ENCODE measurements around the gene DGKD.

DGKD gene

GRCh38 chr2:233349005-233349998, 5.0 kb upstream of the DGKD start:
- H3K9ac ChIP-seq (ENCODE audit: insufficient read length, low read depth), result no peak overlapping the region
- no peaks in the 10 kb centered on the region for H3K36me3 ChIP-seq (ENCODE audit: insufficient read depth, insufficient read length, low read length)
- no peaks in the 10 kb centered on the region for H3K9me3 ChIP-seq (ENCODE audit: insufficient read depth, low read length)
- no peak for TF ChIP-seq ZNF274 (IDR thresholded peaks at IDR 0.05; ENCODE audit: low read depth, low read length)
- no peak for TF ChIP-seq YY1 (IDR thresholded peaks at IDR 0.05; ENCODE audit: insufficient read depth, insufficient read length)
- no peak for TF ChIP-seq SUZ12 (IDR thresholded peaks at IDR 0.05; ENCODE audit: extremely low read depth, insufficient read depth, insufficient read length)
- no peak for DNase-seq (ENCODE audit: low read depth, low spot score)
- peaks cover 14% of the 10 kb centered on the region for H3K4me1 ChIP-seq (ENCODE audit: insufficient read depth, insufficient read length)
- no peak overlapping the region for H3K4me3 ChIP-seq (ENCODE audit: insufficient read length, low read depth)
- peaks cover 67% of the 10 kb centered on the region for H3K27me3 ChIP-seq (ENCODE audit: insufficient read depth, insufficient read length)

DNA sequence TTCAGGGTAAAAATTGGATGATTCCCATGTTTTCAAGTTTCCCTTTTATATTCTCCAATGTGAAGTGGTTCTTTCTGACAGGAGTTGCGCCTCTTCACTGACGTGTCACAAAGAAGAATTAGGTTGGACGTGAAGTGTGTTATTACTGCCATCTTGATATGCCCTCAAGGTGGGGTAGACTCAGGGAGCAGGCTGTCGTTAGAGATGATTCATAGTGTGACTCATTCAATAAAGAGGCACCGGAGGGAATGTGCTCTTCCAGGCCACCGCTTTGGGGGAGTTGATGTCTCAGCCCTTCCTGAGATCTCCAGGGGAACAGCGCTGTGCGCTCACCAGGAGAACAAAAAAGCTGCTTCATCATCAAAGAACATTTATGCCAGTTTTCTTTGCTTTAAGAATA, 3.6 kb upstream of the DGKD start:
- Histone ChIP-seq H3K9ac (ENCODE audit: insufficient read length, low read depth) (no peak overlapping the region), H3K9me3 (ENCODE audit: insufficient read depth, low read length) (no peaks in the 10 kb centered on the region), H3K4me1 (ENCODE audit: insufficient read depth, insufficient read length) (peaks cover 14% of the 10 kb centered on the region), H3K27me3 (ENCODE audit: insufficient read depth, insufficient read length) (peaks cover 70% of the 10 kb centered on the region), H3K36me3 (ENCODE audit: insufficient read depth, insufficient read length, low read length) (peaks cover under 1% of the 10 kb centered on the region), H3K4me3 (ENCODE audit: insufficient read length, low read depth) (no peak overlapping the region)
- DNase-seq (ENCODE audit: low read depth, low spot score), result no peak
- no peak for TF ChIP-seq YY1 (IDR thresholded peaks at IDR 0.05; ENCODE audit: insufficient read depth, insufficient read length)
- no peak for TF ChIP-seq SUZ12 (IDR thresholded peaks at IDR 0.05; ENCODE audit: extremely low read depth, insufficient read depth, insufficient read length)
- no peak for TF ChIP-seq ZNF274 (IDR thresholded peaks at IDR 0.05; ENCODE audit: low read depth, low read length)

DNA sequence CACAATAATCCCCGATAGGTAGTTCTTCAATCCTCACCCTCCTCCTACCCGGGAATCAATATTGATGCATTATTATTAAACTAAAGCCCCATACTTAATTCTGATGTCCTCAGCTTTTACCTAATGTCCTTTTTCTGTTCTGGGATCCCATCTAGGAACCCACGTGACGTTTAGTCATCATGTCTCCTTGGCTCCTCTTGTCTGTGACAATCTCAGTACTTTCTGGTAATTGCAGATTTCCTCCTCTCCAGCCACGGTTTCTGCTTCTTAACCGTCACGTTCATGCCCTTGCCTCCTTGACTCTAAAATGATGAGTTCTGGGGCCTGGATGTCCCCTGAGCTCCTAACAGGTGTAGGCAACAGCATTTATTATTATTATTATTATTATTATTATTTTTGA, 2.9 kb upstream of the DGKD start:
- Histone ChIP-seq H3K9ac (ENCODE audit: insufficient read length, low read depth) (no peak overlapping the region), H3K4me3 (ENCODE audit: insufficient read length, low read depth) (no peak overlapping the region), H3K36me3 (ENCODE audit: insufficient read depth, insufficient read length, low read length) (peaks cover 7% of the 10 kb centered on the region), H3K27me3 (ENCODE audit: insufficient read depth, insufficient read length) (peaks cover 76% of the 10 kb centered on the region), H3K4me1 (ENCODE audit: insufficient read depth, insufficient read length) (peaks cover 14% of the 10 kb centered on the region), H3K9me3 (ENCODE audit: insufficient read depth, low read length) (no peaks in the 10 kb centered on the region)
- DNase-seq (ENCODE audit: low read depth, low spot score), result no peak
- no peak for TF ChIP-seq YY1 (IDR thresholded peaks at IDR 0.05; ENCODE audit: insufficient read depth, insufficient read length)
- no peak for TF ChIP-seq ZNF274 (IDR thresholded peaks at IDR 0.05; ENCODE audit: low read depth, low read length)
- TF ChIP-seq SUZ12 (IDR thresholded peaks at IDR 0.05; ENCODE audit: extremely low read depth, insufficient read depth, insufficient read length), result no peak

DNA sequence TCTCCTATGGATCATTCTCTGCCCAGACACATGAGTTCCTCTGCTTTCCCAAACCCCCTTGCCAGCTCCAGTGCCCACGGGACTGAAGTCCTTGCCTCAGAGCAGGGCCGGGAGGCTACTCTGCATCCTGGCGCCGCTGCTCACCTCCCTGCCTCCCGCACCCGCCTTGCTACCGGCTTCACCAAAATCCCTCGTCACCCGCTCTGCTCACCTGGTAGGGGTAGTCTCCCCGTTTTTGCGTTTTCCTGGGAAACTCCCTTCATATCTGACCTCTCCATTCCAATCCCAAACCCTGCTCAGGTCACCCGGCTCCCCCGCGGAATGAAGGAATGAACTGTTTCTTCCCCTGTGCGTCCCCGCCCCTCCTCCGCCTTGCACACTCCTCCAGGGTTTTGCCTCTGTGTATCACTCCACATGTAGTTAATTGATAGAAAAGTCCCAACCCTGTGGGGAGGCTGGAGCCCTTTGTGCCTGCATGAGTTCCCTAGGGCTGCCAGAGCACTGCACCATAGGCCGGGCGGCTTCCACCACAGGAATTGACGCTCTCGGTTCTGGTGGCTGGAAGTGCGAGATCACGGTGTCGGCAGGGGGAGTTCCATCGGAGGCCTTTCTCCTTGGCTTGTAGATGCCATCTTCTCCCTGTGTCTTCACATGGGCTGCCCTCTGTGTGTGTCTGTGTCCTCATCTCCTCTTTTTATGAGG, 2.0 kb upstream of the DGKD start:
- peaks cover 14% of the 10 kb centered on the region for H3K4me1 ChIP-seq (ENCODE audit: insufficient read depth, insufficient read length)
- H3K9ac ChIP-seq (ENCODE audit: insufficient read length, low read depth), result no peak overlapping the region
- no peak overlapping the region for H3K4me3 ChIP-seq (ENCODE audit: insufficient read length, low read depth)
- peaks cover 10% of the 10 kb centered on the region for H3K36me3 ChIP-seq (ENCODE audit: insufficient read depth, insufficient read length, low read length)
- H3K27me3 ChIP-seq (ENCODE audit: insufficient read depth, insufficient read length), result peaks cover 69% of the 10 kb centered on the region
- DNase-seq (ENCODE audit: low read depth, low spot score), result no peak
- no peak for TF ChIP-seq ZNF274 (IDR thresholded peaks at IDR 0.05; ENCODE audit: low read depth, low read length)
- no peak for TF ChIP-seq SUZ12 (IDR thresholded peaks at IDR 0.05; ENCODE audit: extremely low read depth, insufficient read depth, insufficient read length)
- TF ChIP-seq YY1 (IDR thresholded peaks at IDR 0.05; ENCODE audit: insufficient read depth, insufficient read length), result no peak
- H3K9me3 ChIP-seq (ENCODE audit: insufficient read depth, low read length), result no peaks in the 10 kb centered on the region

DNA sequence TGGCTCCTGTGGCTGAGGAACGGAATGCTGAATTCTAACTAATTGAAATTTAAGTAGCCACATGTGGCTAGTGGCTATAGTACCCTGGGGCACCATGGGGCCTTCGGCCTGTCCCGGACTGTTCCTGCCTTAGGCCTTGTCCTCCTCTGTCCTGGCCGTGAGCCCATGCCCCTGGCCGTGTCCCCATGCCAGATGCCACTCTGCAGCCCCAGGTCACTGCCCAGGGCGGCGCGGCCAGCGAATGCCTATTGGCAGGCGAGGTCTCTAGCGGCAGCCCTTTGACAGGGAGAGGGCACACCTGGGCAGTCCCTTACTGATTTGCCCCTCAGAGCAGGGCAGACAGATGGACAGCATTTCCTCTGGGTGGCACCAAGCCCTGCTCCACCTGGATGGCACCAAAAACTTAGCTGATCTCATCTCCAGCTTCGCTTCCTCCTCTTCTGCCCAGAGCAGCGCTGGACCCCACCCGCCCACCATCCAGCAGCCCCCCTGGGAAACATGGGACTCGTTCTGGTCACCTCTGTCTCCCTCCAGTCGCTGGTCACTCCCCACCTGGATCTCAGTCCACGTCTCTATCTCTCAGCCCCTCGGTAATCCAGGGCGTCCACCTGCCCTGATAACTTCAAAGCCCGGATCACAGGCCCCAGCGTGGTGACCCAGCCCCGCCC, 1.1 kb upstream of the DGKD start:
- H3K4me1 ChIP-seq (ENCODE audit: insufficient read depth, insufficient read length), result peaks cover 14% of the 10 kb centered on the region

DNA sequence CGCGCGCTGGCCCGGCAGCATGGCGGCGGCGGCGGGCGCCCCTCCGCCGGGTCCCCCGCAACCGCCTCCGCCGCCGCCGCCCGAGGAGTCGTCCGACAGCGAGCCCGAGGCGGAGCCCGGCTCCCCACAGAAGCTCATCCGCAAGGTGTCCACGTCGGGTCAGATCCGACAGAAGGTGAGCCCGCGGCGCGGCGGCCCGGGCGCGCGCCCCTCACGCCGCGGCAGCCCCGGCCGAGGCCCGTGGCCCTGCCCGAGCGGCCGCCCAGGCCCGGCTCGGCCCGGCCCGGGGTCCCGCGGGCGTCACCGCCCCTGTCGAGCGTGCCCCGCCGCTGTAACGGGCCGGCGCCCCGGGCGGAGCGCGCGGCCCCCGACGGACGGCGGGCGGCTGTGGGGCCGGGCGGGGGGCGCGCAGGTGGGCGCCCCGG, 218 bp downstream of the DGKD start:
- TF ChIP-seq ZNF274 (IDR thresholded peaks at IDR 0.05; ENCODE audit: low read depth, low read length) (no peak), YY1 (IDR thresholded peaks at IDR 0.05; ENCODE audit: insufficient read depth, insufficient read length) (no peak), SUZ12 (IDR thresholded peaks at IDR 0.05; ENCODE audit: extremely low read depth, insufficient read depth, insufficient read length) (no peak)
- peaks cover 12% of the 10 kb centered on the region for H3K4me1 ChIP-seq (ENCODE audit: insufficient read depth, insufficient read length)
- DNase-seq (ENCODE audit: low read depth, low spot score), result no peak
- H3K4me3 ChIP-seq (ENCODE audit: insufficient read length, low read depth), result peak overlapping the region; percentile 70
- H3K36me3 ChIP-seq (ENCODE audit: insufficient read depth, insufficient read length, low read length), result peaks cover 10% of the 10 kb centered on the region
- H3K9ac ChIP-seq (ENCODE audit: insufficient read length, low read depth), result peak overlapping the region; percentile 82
- peaks cover 51% of the 10 kb centered on the region for H3K27me3 ChIP-seq (ENCODE audit: insufficient read depth, insufficient read length)
- no peaks in the 10 kb centered on the region for H3K9me3 ChIP-seq (ENCODE audit: insufficient read depth, low read length)

More for the DNA sequence above, 1.1 kb upstream of the DGKD start:
- H3K27me3 ChIP-seq (ENCODE audit: insufficient read depth, insufficient read length), result peaks cover 61% of the 10 kb centered on the region
- H3K9me3 ChIP-seq (ENCODE audit: insufficient read depth, low read length), result no peaks in the 10 kb centered on the region
- no peak overlapping the region for H3K9ac ChIP-seq (ENCODE audit: insufficient read length, low read depth)
- H3K4me3 ChIP-seq (ENCODE audit: insufficient read length, low read depth), result peak overlapping the region; percentile 29
- H3K36me3 ChIP-seq (ENCODE audit: insufficient read depth, insufficient read length, low read length), result peaks cover 10% of the 10 kb centered on the region
- no peak for DNase-seq (ENCODE audit: low read depth, low spot score)
- TF ChIP-seq YY1 (IDR thresholded peaks at IDR 0.05; ENCODE audit: insufficient read depth, insufficient read length), result no peak
- no peak for TF ChIP-seq ZNF274 (IDR thresholded peaks at IDR 0.05; ENCODE audit: low read depth, low read length)

Data from NT2/D1 (cell line).